ENCODE data around the gene MYL10.

Gene MYL10

GRCh38 chr7:101563943-101564777 is 64.9 kb downstream of the MYL10 start:
- DNase-seq = no peak

Measured in CD4-positive, alpha-beta T cell treated with Interferon alpha-2 for 1 hour (primary cell).